GM18505 (cell line): ENCODE measurements around the gene DQX1.
A peak's percentile ranks its signal among the peaks of the same experiment; 100 is the strongest.

Experiments
- ATAC-seq: cut with Tn5 transposase; IDR thresholded peaks from one replicate; pipeline ENCODE4 v1.9.1; 2021; ENCODE audit not compliant: unreplicated experiment
- POLR2A ChIP-seq: IDR thresholded peaks from 4 replicates; pipeline ENCODE4 v1.6.1; 2011; ENCODE audit warnings: borderline replicate concordance; ENCODE audit not compliant: insufficient read depth, insufficient read length; ENCODE audit errors: extremely low read depth

DQX1 gene

GRCh38 chr2:74531666-74532065, 5.6 kb upstream of the DQX1 start:
- peak; percentile 34 for TF ChIP-seq POLR2A
- no peak for ATAC-seq

- no peak for ATAC-seq
- TF ChIP-seq POLR2A, result peak; percentile 72
Measured at GRCh38 chr2:74530239-74531187, 4.5 kb upstream of the DQX1 start.

- ATAC-seq, result peak; percentile 77
Measured at GRCh38 chr2:74529357-74530238, 3.6 kb upstream of the DQX1 start, which contains the start of the genes AUP1 and HTRA2. AUP1 (minus strand) TSS chr2:74529706; CDS start chr2:74529629, 77 bp downstream. HTRA2 (plus strand) TSS chr2:74529933; CDS start chr2:74530007, 74 bp downstream.

GRCh38 chr2:74528600-74529356, 2.7 kb upstream of the DQX1 start:
- TF ChIP-seq POLR2A, result no peak
- ATAC-seq, result peak; percentile 14

More at GRCh38 chr2:74529357-74530238, 3.6 kb upstream of the DQX1 start, which contains the start of the genes AUP1 and HTRA2:
- TF ChIP-seq POLR2A, result peak; percentile 93

GRCh38 chr2:74527741-74528140, 1.7 kb upstream of the DQX1 start:
- no peak for ATAC-seq
- TF ChIP-seq POLR2A, result no peak

- no peak for ATAC-seq
- no peak for TF ChIP-seq POLR2A
Measured at GRCh38 chr2:74526649-74527230, 709 bp upstream of the DQX1 start.

- no peak for ATAC-seq
- no peak for TF ChIP-seq POLR2A
Measured at GRCh38 chr2:74524955-74525716, 895 bp downstream of the DQX1 start.

GRCh38 chr2:74524005-74524404, 2.0 kb downstream of the DQX1 start:
- ATAC-seq, result no peak
- no peak for TF ChIP-seq POLR2A

- ATAC-seq, result no peak
Measured at GRCh38 chr2:74522516-74522915, 3.5 kb downstream of the DQX1 start.

GRCh38 chr2:74516650-74517049, 9.4 kb downstream of the DQX1 start:
- ATAC-seq, result no peak
- TF ChIP-seq POLR2A, result no peak

More at GRCh38 chr2:74522516-74522915, 3.5 kb downstream of the DQX1 start:
- no peak for TF ChIP-seq POLR2A

- ATAC-seq, result no peak
Measured at GRCh38 chr2:74515981-74516633, 9.9 kb downstream of the DQX1 start.

More at GRCh38 chr2:74515981-74516633, 9.9 kb downstream of the DQX1 start:
- TF ChIP-seq POLR2A, result no peak
